Measurements from ENCODE around the gene ACACB. TPM values are rescaled to one million over a fixed set of nuclear protein-coding genes. Genes with fewer than 3 reads are reported as not detected.

ACACB gene
- total RNA-seq, 2 experiments from 2014 or later, result 21.4 to 23.2 TPM

GRCh38 chr12:109178532-109178931 lies 62.1 kb downstream of the ACACB start:
- H3K27me3 Mint-ChIP-seq, result no peaks in the 10 kb centered on the region
- H3K4me3 Mint-ChIP-seq, result no peak overlapping the region
- H3K36me3 Mint-ChIP-seq, result peaks cover 6% of the 10 kb centered on the region
- H3K27ac Mint-ChIP-seq, result no peak overlapping the region
- ATAC-seq (ENCODE audit: low read depth) (no peak), DNase-seq (no peak)
- H3K4me1 Mint-ChIP-seq, result no peaks in the 10 kb centered on the region
- H3K9me3 Mint-ChIP-seq, result no peaks in the 10 kb centered on the region
- POLR2A ChIA-PET, result no interaction called here

DNA sequence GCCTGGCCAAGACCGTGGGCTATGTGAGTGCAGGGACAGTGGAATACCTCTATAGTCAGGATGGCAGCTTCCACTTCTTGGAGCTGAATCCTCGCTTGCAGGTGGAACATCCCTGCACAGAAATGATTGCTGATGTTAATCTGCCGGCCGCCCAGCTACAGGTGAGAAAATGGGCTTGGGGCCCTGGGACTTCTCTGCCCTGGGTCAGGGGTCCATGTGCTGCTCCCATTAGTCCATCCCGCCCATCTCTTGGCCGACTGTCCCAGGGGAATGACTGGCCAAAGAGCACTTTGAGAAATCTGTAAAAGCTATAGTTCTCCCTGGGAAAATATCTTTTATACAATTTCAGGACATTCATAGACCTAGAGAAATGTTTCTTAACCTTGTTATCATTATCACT lies 63.5 kb downstream of the ACACB start:
- DNase-seq (no peak), ATAC-seq (ENCODE audit: low read depth) (no peak)
- Mint-ChIP-seq H3K27me3 (no peaks in the 10 kb centered on the region), H3K4me3 (no peak overlapping the region), H3K4me1 (no peaks in the 10 kb centered on the region), H3K9me3 (no peaks in the 10 kb centered on the region), H3K27ac (no peak overlapping the region), H3K36me3 (no peaks in the 10 kb centered on the region)
- POLR2A ChIA-PET, result no interaction called here

- POLR2A ChIA-PET, result no interaction called here
- no peak overlapping the region for H3K27ac Mint-ChIP-seq
- no peak overlapping the region for H3K4me3 Mint-ChIP-seq
- no peak for ATAC-seq (ENCODE audit: low read depth)
- H3K27me3 Mint-ChIP-seq, result no peaks in the 10 kb centered on the region
- DNase-seq, result no peak
- no peaks in the 10 kb centered on the region for H3K4me1 Mint-ChIP-seq
- peaks cover 5% of the 10 kb centered on the region for H3K36me3 Mint-ChIP-seq
- no peaks in the 10 kb centered on the region for H3K9me3 Mint-ChIP-seq
Observed at GRCh38 chr12:109182041-109182839, 65.9 kb downstream of the ACACB start.

GRCh38 chr12:109185441-109185840 lies 69.1 kb downstream of the ACACB start:
- Mint-ChIP-seq H3K4me3 (no peak overlapping the region), H3K27me3 (no peaks in the 10 kb centered on the region), H3K36me3 (peaks cover 5% of the 10 kb centered on the region), H3K4me1 (no peaks in the 10 kb centered on the region), H3K9me3 (no peaks in the 10 kb centered on the region), H3K27ac (no peak overlapping the region)
- POLR2A ChIA-PET, result no interaction called here
- no peak for ATAC-seq (ENCODE audit: low read depth)
- no peak for DNase-seq

- H3K36me3 Mint-ChIP-seq, result peaks cover 5% of the 10 kb centered on the region
- POLR2A ChIA-PET, result no interaction called here
- H3K27me3 Mint-ChIP-seq, result no peaks in the 10 kb centered on the region
- no peaks in the 10 kb centered on the region for H3K9me3 Mint-ChIP-seq
- no peak for ATAC-seq (ENCODE audit: low read depth)
- no peak overlapping the region for H3K4me3 Mint-ChIP-seq
- no peak overlapping the region for H3K27ac Mint-ChIP-seq
- no peak for DNase-seq
- no peaks in the 10 kb centered on the region for H3K4me1 Mint-ChIP-seq
Observed at GRCh38 chr12:109186993-109187653, 70.7 kb downstream of the ACACB start.

DNA sequence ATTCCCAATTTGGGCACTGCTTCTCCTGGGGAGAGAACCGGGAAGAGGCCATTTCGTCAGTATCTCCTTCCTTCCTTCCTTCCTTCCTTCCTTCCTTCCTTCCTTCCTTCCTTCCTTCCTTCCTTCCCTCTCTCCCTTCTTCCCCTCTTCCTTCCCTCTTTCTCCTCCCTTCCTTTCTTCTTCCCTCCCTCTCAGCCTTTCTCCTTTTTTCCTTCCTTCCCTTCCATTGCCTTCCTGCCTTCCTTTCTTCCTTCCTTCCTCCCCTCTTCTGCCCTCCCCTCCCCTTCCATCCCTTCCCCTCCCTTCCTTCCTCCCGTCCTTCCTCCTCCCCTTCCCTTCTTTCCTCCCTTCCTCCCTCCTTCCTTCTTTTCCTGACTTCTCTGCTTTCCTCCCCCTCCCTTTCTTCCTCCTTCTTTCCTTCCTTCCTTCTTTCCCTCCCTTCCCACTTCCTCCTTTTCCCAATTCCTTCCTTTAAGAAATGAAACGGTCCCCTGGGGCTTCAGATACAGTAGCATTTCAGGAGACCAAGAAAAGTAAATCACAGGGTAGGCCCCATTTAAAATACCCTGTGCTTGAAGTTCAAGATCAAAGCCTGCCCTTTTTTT lies 71.8 kb downstream of the ACACB start:
- Mint-ChIP-seq H3K36me3 (peaks cover 5% of the 10 kb centered on the region), H3K4me3 (no peak overlapping the region), H3K4me1 (no peaks in the 10 kb centered on the region), H3K27me3 (no peaks in the 10 kb centered on the region), H3K27ac (no peak overlapping the region), H3K9me3 (no peaks in the 10 kb centered on the region)
- ATAC-seq (ENCODE audit: low read depth), result no peak
- POLR2A ChIA-PET, result interaction anchor here (0.9 kb wide), 1 partner anchor 13 kb away, joined by 3 read pairs; no protein-coding TSS in a partner anchor
- no peak for DNase-seq

DNA sequence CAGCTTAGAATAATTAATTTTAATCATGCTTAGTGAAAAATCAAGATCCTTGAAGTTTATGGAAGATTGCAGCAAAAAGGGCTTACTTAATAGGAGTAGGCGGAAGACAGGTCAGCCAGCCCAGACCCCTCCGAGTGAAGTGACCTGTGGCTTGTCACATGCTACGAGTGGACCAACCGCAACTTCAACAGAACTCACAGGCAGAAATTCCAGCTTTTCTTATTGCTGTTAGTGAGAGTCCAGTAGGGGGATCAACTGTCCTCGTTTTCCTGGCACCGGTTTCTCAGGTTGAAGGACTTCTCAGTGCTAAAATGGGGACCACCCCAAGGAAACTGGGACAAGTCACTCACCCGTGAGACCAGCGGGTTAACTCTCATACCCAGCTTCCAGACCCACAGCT lies 72.9 kb downstream of the ACACB start:
- ATAC-seq (ENCODE audit: low read depth) (no peak), DNase-seq (no peak)
- no peak overlapping the region for H3K27ac Mint-ChIP-seq
- no peak overlapping the region for H3K4me3 Mint-ChIP-seq
- no peaks in the 10 kb centered on the region for H3K9me3 Mint-ChIP-seq
- POLR2A ChIA-PET, result no interaction called here
- peaks cover 5% of the 10 kb centered on the region for H3K36me3 Mint-ChIP-seq
- no peaks in the 10 kb centered on the region for H3K4me1 Mint-ChIP-seq
- no peaks in the 10 kb centered on the region for H3K27me3 Mint-ChIP-seq

- H3K4me3 Mint-ChIP-seq, result no peak overlapping the region
- H3K27ac Mint-ChIP-seq, result no peak overlapping the region
- no peaks in the 10 kb centered on the region for H3K4me1 Mint-ChIP-seq
- no peaks in the 10 kb centered on the region for H3K9me3 Mint-ChIP-seq
- POLR2A ChIA-PET, result no interaction called here
- ATAC-seq (ENCODE audit: low read depth), result no peak
- DNase-seq, result no peak
- H3K36me3 Mint-ChIP-seq, result peaks cover 5% of the 10 kb centered on the region
- H3K27me3 Mint-ChIP-seq, result no peaks in the 10 kb centered on the region
Observed at GRCh38 chr12:109191621-109192250, 75.3 kb downstream of the ACACB start.

GRCh38 chr12:109192358-109192757 lies 76.0 kb downstream of the ACACB start:
- DNase-seq, result no peak
- no peaks in the 10 kb centered on the region for H3K4me1 Mint-ChIP-seq
- H3K36me3 Mint-ChIP-seq, result peaks cover 5% of the 10 kb centered on the region
- H3K27ac Mint-ChIP-seq, result no peak overlapping the region
- POLR2A ChIA-PET, result interaction anchor here (0.7 kb wide), 1 partner anchor 21 kb away, joined by 3 read pairs; no protein-coding TSS in a partner anchor
- no peaks in the 10 kb centered on the region for H3K9me3 Mint-ChIP-seq
- no peak for ATAC-seq (ENCODE audit: low read depth)
- H3K4me3 Mint-ChIP-seq, result no peak overlapping the region
- no peaks in the 10 kb centered on the region for H3K27me3 Mint-ChIP-seq

GRCh38 chr12:109193896-109194295 lies 77.5 kb downstream of the ACACB start:
- ATAC-seq (ENCODE audit: low read depth) (no peak), DNase-seq (no peak)
- H3K27me3 Mint-ChIP-seq, result no peaks in the 10 kb centered on the region
- H3K4me3 Mint-ChIP-seq, result no peak overlapping the region
- POLR2A ChIA-PET, result no interaction called here
- H3K4me1 Mint-ChIP-seq, result no peaks in the 10 kb centered on the region
- no peaks in the 10 kb centered on the region for H3K9me3 Mint-ChIP-seq
- H3K36me3 Mint-ChIP-seq, result peaks cover 5% of the 10 kb centered on the region
- H3K27ac Mint-ChIP-seq, result no peak overlapping the region

- Mint-ChIP-seq H3K4me3 (no peak overlapping the region), H3K27ac (no peak overlapping the region), H3K27me3 (no peaks in the 10 kb centered on the region), H3K4me1 (no peaks in the 10 kb centered on the region), H3K9me3 (no peaks in the 10 kb centered on the region), H3K36me3 (peaks cover 5% of the 10 kb centered on the region)
- DNase-seq (no peak), ATAC-seq (ENCODE audit: low read depth) (no peak)
- POLR2A ChIA-PET, result no interaction called here
Observed at GRCh38 chr12:109196332-109196731, 79.9 kb downstream of the ACACB start.

DNA sequence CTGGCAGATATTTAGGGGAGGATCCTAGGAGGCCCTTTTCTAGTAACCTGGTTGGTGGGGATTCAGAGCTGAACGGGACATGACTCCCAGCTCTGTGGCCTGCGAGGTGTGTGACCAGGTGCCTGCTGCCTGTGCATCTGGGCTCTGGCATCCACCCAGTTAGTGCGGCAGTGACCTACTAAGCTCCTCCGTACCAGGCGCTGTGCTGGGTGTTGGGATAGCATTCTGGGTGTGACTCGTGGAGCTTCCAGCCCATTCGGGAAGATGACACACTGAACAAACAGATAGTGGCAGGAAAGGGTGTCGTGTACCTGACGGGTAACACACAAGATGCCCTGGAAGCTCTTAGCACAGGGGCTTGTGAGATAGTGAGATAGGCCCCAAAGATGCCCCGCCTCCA lies 80.9 kb downstream of the ACACB start:
- POLR2A ChIA-PET, result no interaction called here
- no peak overlapping the region for H3K27ac Mint-ChIP-seq
- no peaks in the 10 kb centered on the region for H3K4me1 Mint-ChIP-seq
- no peaks in the 10 kb centered on the region for H3K9me3 Mint-ChIP-seq
- no peak overlapping the region for H3K4me3 Mint-ChIP-seq
- ATAC-seq (ENCODE audit: low read depth) (no peak), DNase-seq (no peak)
- H3K27me3 Mint-ChIP-seq, result no peaks in the 10 kb centered on the region
- H3K36me3 Mint-ChIP-seq, result peaks cover 5% of the 10 kb centered on the region

DNA sequence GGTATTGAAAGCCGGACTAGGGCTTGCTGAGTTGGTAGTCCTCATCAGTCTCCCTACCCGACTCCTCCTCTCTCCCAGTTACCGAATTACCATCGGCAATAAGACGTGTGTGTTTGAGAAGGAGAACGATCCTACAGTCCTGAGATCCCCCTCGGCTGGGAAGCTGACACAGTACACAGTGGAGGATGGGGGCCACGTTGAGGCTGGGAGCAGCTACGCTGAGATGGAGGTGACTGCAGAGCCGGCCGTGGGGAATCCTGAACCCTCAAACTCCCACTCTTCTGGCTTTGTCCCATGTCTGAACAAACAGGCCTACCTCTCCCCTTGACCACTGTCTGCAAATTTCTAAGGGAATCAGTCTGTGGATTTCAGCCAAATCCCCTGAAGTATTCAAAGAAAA lies 82.9 kb downstream of the ACACB start:
- DNase-seq (no peak), ATAC-seq (ENCODE audit: low read depth) (no peak)
- no peaks in the 10 kb centered on the region for H3K4me1 Mint-ChIP-seq
- no peak overlapping the region for H3K4me3 Mint-ChIP-seq
- peaks cover 5% of the 10 kb centered on the region for H3K36me3 Mint-ChIP-seq
- no peak overlapping the region for H3K27ac Mint-ChIP-seq
- no peaks in the 10 kb centered on the region for H3K9me3 Mint-ChIP-seq
- POLR2A ChIA-PET, result no interaction called here
- H3K27me3 Mint-ChIP-seq, result no peaks in the 10 kb centered on the region

Measured in activated naive CD8-positive, alpha-beta T cell treated with anti-CD3 and anti-CD28 coated beads, Interleukin-2, amount 10 ng/mL, durations not matched to agents 7 days and 5 days (primary cell).